GM18505 (cell line): Measurements from ENCODE around the gene PKD2L2.
"Not testable (repeated sequence)": the region's sequence is repeated elsewhere in the genome, so short reads cannot be mapped to it uniquely, and the experiment has no call there.

Source experiments
- ATAC-seq: cut with Tn5 transposase; IDR thresholded peaks from one replicate; pipeline ENCODE4 v1.9.1; 2021; ENCODE audit not compliant: unreplicated experiment
- POLR2A ChIP-seq: IDR thresholded peaks from 4 replicates; pipeline ENCODE4 v1.6.1; 2011; ENCODE audit warnings: borderline replicate concordance; ENCODE audit not compliant: insufficient read depth, insufficient read length; ENCODE audit errors: extremely low read depth

Gene PKD2L2

DNA sequence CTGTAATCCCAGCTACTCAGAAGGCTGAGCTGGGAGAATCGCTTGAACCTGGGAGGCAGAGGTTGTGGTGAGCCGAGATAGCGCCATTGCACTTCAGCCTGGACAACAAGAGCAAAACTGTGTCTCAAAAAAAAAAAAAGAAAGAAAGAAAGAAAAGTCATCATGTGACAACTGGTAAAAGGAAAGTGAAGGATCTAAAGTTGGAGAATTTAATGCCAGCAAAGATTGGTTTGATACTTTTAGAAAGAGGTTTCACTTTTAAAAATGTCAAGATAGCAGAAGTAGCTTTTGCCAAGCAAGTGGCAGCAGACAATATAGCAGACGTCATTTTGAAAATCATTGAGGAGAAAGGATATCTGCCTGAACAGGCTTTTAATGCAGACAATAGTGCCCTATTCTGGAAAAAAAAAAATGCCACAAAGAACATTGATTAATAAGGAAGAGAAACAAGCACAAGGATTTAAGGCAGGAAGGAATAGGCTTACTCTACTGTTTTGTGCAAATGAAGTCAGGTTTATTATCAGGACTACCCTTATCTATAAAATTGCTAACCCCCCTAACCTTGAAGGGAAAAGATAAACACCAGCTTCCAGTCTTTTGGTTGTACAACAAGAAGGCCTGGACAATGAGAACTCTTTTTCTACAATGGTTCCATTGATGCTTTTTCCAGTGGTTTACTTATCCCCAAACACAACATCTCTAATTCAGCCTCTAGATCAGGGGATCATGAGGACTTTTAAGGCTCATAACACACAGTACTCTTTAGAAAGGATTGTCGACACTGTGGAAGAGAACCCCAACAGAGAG is 12.0 kb downstream of the PKD2L2 start:
- ATAC-seq, result no peak
- no peak for TF ChIP-seq POLR2A

DNA sequence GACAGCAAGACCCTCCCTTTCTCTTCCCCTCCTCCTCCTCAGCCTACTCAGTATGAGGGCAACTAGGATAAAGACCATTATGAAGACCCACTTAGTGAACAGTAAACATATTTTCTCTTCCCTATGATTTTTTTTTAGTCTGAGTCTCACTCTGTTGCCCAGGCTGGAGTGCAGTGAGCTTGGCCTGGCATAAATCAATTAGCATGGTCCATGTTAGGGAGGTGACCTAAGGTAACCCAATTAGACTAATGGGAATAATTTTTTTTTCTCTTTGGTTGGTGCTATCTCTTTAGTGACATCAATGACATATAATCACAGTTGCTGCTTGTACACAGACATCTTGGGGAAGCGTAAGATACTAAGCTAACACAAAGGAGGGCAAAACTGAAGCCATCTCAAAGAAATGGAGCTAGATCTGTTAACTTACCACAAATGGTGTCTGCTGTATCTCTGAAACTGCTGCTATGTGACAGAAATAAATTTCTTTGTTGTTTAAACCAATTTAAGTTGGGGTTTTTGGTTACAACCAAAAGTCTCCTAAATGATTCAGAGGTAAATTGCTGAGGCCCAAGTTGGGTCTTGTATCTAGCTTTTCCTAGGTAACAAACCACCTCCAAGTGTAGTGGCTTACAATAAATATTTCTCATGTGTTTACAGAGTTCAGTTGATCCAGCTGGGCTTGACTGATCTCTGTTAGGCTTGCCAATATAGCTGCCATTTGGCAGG is 13.3 kb downstream of the PKD2L2 start:
- no peak for ATAC-seq
- TF ChIP-seq POLR2A, result no peak

DNA sequence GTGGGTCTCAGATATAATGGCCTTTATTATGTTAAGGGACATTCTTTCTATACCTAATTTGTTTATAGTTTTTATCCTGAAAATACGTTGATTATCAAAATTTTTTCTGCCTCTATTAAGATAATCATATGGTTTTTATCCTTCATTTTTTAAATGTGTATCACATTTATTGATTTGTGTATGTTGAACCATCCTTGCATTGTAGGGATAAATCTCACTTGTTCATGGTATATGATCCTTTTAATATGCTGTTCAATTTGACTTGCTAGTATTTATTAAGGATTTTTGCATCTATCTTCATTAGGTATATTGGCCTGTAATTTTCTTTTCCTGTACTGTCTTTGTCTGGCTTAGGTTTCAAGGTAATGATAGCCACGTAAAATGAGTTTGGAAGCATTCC is 25.5 kb downstream of the PKD2L2 start:
- no peak for TF ChIP-seq POLR2A
- ATAC-seq, result no peak

DNA sequence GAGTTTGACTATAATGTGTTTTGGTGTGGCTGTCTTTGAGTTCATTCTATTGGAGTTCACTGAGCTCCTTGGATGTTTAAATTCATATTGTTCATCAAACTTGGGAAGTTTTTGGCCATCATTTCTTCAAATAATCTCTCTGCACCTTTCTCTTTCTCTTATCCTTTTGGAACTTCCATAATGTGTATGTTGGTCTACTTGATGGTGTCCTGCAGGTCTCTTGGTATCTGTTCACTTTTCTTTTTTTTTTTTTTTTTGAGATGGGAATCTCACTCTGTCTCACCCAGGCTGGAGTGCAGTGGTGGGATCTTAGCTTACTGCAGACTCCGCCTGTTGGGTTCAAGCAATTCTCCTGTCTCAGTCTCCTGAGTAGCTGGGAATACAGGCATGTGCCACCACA is 27.7 kb downstream of the PKD2L2 start:
- TF ChIP-seq POLR2A, result no peak
- ATAC-seq, result no peak

- TF ChIP-seq POLR2A, result no peak
- ATAC-seq, result no peak
Measured at GRCh38 chr5:137921931-137922330, 32.7 kb downstream of the PKD2L2 start.

DNA sequence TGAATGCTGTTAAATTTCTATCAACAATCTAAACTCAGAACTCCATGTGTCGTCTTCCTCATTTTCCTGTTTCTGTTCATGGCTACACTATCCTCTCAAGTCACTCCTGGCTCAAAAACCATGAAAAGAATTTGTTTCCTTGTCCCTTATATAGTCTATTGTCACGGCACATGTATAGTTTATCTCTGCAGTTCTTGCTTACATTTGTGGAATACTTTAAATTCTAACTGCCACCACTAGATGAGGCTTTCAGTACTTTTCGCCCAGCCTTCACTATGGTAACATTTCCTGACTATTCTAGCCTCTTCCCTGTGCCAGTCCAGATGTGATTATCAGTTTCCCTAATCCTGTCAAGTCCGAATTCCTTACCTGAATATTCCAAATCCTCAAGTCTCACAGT is 34.6 kb downstream of the PKD2L2 start:
- TF ChIP-seq POLR2A, result no peak
- ATAC-seq, result no peak

- no peak for ATAC-seq
- TF ChIP-seq POLR2A, result no peak
Measured at GRCh38 chr5:137932800-137933199, 43.5 kb downstream of the PKD2L2 start.

DNA sequence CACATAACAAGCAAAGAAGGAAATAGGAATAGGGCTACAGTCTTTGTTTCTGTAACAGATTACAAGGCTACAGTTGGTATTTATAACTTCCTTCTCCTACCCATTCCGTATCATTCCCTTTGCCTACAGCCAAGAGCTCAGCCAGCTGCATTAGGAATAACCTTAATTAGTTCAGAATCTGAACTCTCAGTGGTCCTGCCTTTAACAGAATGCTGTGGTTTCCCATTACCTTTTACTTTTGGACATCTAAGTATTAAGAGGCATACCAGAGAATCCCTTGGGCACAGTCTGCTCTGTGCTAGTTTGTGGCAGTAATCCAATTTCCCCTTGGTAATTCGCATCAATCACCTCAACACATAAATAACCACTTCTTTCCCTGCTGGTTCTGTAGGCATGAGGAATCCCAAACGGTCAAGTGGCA is 44.2 kb downstream of the PKD2L2 start:
- no peak for ATAC-seq
- TF ChIP-seq POLR2A, result no peak

GRCh38 chr5:137935190-137935589 is 45.9 kb downstream of the PKD2L2 start:
- no peak for TF ChIP-seq POLR2A
- ATAC-seq, result no peak

DNA sequence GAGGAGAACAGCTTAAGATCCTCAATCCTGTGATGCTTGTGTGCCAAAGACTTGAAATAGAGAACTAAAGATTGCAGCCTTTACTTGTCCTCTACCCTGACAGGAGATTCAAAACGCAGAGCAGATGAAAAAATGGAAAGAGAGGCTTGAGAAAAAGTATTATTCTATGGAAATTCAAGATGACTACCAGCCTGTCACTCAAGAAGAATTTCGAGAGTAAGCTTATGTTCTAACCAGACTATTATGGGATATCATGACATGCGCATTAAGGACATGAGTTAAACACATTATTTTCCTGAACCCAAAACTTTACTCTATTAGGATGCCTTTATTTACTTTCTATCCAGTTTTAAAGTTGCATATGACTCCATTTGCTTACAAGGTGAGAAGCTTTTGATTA is 46.4 kb downstream of the PKD2L2 start:
- no peak for ATAC-seq

GRCh38 chr5:137937994-137938750 is 48.9 kb downstream of the PKD2L2 start:
- no peak for ATAC-seq
- no peak for TF ChIP-seq POLR2A

More for the DNA sequence above, 46.4 kb downstream of the PKD2L2 start:
- TF ChIP-seq POLR2A, result no peak

- no peak for TF ChIP-seq POLR2A
- ATAC-seq, result no peak
Measured at GRCh38 chr5:137938751-137939143, 49.5 kb downstream of the PKD2L2 start.

DNA sequence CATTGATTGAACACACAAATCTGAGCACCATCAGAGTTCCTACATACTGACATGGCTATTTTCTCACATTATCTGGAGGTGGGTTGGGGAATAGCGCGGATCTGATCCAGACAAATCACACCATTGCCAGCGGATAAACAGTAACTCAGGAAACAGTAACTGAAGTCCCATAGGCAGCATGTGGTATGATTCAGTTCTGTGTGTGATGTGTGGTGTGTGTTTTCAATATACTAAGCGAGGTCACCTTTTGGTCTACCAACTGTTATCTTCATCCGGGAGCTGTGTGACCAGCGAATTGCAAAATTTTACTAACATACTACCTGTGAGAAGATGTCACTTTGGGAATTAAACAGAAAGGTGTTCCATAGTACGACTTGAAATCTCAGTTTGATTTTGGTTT is 50.1 kb downstream of the PKD2L2 start:
- TF ChIP-seq POLR2A, result no peak
- ATAC-seq, result no peak

GRCh38 chr5:137944280-137944679 is 55.0 kb downstream of the PKD2L2 start:
- not testable (repeated sequence) for ATAC-seq
